ENCODE results near the gene LRRC70.

The LRRC70 gene

GRCh38 chr5:62626534-62626933 lies 47.9 kb downstream of the LRRC70 start:
- H3K4me3 ChIP-seq (ENCODE audit: low read depth, low read length) = no peak overlapping the region
- no peak for TF ChIP-seq CTCF (IDR thresholded peaks at IDR 0.05; ENCODE audit: control insufficient read depth, extremely low read depth, insufficient read depth)
- DNase-seq (ENCODE audit: low read depth) = no peak

GRCh38 chr5:62627121-62627520 lies 48.5 kb downstream of the LRRC70 start:
- no peak overlapping the region for H3K4me3 ChIP-seq (ENCODE audit: low read depth, low read length)
- TF ChIP-seq CTCF (IDR thresholded peaks at IDR 0.05; ENCODE audit: control insufficient read depth, extremely low read depth, insufficient read depth) = no peak

GRCh38 chr5:62627901-62628300 lies 49.3 kb downstream of the LRRC70 start:
- H3K4me3 ChIP-seq (ENCODE audit: low read depth, low read length) = no peak overlapping the region
- no peak for DNase-seq (ENCODE audit: low read depth)
- no peak for TF ChIP-seq CTCF (IDR thresholded peaks at IDR 0.05; ENCODE audit: control insufficient read depth, extremely low read depth, insufficient read depth)

More at GRCh38 chr5:62627121-62627520, 48.5 kb downstream of the LRRC70 start:
- no peak for DNase-seq (ENCODE audit: low read depth)

Measured in LNCaP clone FGC (cell line).